ENCODE data around the gene MRGPRF. TPM values are rescaled to one million over a fixed set of nuclear protein-coding genes. Genes with fewer than 3 reads are reported as not detected.

MRGPRF gene
- total RNA-seq, 2 donors from 2014 or later: 3.0 to 17.9 TPM

GRCh38 chr11:69034123-69034867 lies 21.2 kb upstream of the MRGPRF start:
- Histone ChIP-seq H3K36me3 (no peaks in the 10 kb centered on the region), H3K27me3 (no peaks in the 10 kb centered on the region), H3K9me3 (no peaks in the 10 kb centered on the region), H3K27ac (no peak overlapping the region), H3K4me3 (no peak overlapping the region), H3K9ac (ENCODE audit: low read depth in 2 of 2, low read length in 2 of 2) (no peak overlapping the region), H3K4me1 (no peaks in the 10 kb centered on the region)
- intact Hi-C loops (cut with DNase I): no loop called here
- no peak for DNase-seq
- no peak for TF ChIP-seq CTCF (IDR thresholded peaks at IDR 0.05)

GRCh38 chr11:69033431-69033830 lies 20.4 kb upstream of the MRGPRF start:
- intact Hi-C loops (cut with DNase I): no loop called here
- TF ChIP-seq CTCF (IDR thresholded peaks at IDR 0.05): no peak
- no peak overlapping the region for H3K4me3 ChIP-seq
- H3K4me1 ChIP-seq: no peaks in the 10 kb centered on the region
- DNase-seq: no peak
- no peaks in the 10 kb centered on the region for H3K27me3 ChIP-seq
- no peaks in the 10 kb centered on the region for H3K36me3 ChIP-seq
- H3K27ac ChIP-seq: no peak overlapping the region
- H3K9ac ChIP-seq (ENCODE audit: low read depth in 2 of 2, low read length in 2 of 2): no peak overlapping the region
- no peaks in the 10 kb centered on the region for H3K9me3 ChIP-seq

GRCh38 chr11:69032833-69033232 lies 19.8 kb upstream of the MRGPRF start:
- no peaks in the 10 kb centered on the region for H3K9me3 ChIP-seq
- DNase-seq: no peak
- H3K9ac ChIP-seq (ENCODE audit: low read depth in 2 of 2, low read length in 2 of 2): no peak overlapping the region
- no peak overlapping the region for H3K27ac ChIP-seq
- no peaks in the 10 kb centered on the region for H3K27me3 ChIP-seq
- intact Hi-C loops (cut with DNase I): no loop called here
- H3K36me3 ChIP-seq: no peaks in the 10 kb centered on the region
- H3K4me1 ChIP-seq: no peaks in the 10 kb centered on the region
- no peak overlapping the region for H3K4me3 ChIP-seq
- no peak for TF ChIP-seq CTCF (IDR thresholded peaks at IDR 0.05)

DNA sequence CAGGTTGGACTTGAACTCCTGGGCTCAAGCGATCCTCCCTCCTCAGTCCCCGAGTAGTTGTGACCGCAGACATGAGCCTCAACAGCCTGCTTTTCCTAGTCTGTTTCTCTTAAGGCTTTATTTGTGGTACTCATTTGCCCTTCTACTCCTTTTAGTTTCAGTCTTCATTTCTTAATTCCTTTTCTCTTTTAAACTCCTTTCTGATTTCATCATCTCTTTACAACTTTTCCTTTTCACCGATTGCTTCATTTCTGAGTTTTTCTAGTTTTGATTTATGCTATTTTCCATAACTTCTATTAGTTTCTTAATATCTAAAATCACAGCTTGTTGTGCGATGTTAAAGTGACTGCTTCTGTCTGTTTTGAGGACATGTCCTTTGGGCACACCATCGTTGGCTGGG lies 17.3 kb upstream of the MRGPRF start:
- Histone ChIP-seq H3K27me3 (no peaks in the 10 kb centered on the region), H3K4me1 (no peaks in the 10 kb centered on the region), H3K9ac (ENCODE audit: low read depth in 2 of 2, low read length in 2 of 2) (no peak overlapping the region), H3K27ac (no peak overlapping the region), H3K9me3 (no peaks in the 10 kb centered on the region), H3K4me3 (no peak overlapping the region), H3K36me3 (no peaks in the 10 kb centered on the region)
- DNase-seq: no peak
- TF ChIP-seq CTCF (IDR thresholded peaks at IDR 0.05): no peak
- intact Hi-C loops (cut with DNase I): no loop called here

DNA sequence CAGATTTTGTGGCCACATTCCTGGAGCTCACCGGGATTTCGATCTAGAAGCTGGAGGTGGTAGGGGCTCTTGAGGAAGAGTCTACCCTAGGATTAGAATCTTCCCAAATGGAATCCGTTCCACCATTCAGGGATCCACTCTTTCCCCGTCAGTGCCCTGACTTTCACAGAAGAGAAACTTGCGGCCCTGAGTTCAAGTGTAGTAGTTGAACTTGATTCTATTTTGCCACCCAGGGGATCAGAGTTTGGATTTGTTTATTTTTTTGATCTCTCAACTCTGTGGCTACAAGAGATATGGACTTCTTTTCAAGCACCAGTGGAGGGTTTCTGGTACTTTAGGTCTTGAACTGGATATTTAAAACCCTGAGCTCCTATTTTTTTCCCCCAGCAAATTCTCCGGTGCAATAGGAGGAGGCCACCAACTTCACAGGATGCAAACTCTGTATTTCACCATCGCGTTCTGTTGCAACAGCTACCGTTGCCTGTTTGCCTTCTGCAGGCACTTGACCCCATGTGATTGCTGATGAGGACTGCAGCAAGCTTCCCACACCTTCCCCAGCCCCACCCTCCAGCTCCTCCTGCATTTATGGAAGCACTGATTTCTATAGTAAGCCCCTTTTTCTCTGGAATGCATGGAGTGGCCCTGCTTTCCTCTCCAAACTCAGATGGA lies 14.8 kb upstream of the MRGPRF start:
- no peak overlapping the region for H3K4me3 ChIP-seq

More for the DNA sequence above, 14.8 kb upstream of the MRGPRF start:
- Histone ChIP-seq H3K36me3 (no peaks in the 10 kb centered on the region), H3K27ac (no peak overlapping the region), H3K27me3 (no peaks in the 10 kb centered on the region), H3K4me1 (no peaks in the 10 kb centered on the region), H3K9me3 (no peaks in the 10 kb centered on the region), H3K9ac (ENCODE audit: low read depth in 2 of 2, low read length in 2 of 2) (no peak overlapping the region)
- no peak for DNase-seq
- intact Hi-C loops (cut with DNase I): no loop called here
- no peak for TF ChIP-seq CTCF (IDR thresholded peaks at IDR 0.05)
